ENCODE data around the gene GNAT1.

DNA sequence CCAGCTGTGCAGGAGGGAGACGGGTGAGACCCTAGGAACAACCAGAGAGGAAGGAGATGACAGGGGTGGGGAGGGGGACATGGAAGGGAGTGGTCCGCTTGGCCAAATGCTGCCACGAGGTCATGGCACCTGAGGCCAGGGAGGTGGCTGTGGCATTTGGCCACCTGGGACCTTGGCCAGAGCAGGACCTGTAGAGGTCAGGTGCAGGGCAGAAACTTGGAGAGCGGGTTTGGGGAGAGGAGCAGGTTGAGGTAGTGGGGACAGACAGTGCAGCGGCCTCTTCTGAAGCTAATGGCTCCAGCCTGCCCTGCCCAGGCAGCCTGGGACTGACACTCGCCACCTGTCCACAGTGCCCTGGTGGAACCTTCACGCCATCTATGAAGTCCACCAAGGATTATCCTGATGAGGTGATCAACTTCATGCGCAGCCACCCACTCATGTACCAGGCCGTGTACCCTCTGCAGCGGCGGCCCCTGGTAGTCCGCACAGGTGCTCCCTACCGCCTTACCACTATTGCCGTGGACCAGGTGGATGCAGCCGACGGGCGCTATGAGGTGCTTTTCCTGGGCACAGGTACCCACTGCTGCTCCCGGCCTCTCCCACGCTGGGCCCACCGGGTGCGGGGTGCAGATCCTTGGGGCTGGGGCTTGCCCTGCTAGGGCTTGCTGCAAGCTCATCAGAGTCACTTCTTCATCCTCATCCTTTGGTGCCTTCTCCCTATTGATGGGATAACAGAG, 7.0 kb upstream of the GNAT1 start:
- TF ChIP-seq, protein P1, sequence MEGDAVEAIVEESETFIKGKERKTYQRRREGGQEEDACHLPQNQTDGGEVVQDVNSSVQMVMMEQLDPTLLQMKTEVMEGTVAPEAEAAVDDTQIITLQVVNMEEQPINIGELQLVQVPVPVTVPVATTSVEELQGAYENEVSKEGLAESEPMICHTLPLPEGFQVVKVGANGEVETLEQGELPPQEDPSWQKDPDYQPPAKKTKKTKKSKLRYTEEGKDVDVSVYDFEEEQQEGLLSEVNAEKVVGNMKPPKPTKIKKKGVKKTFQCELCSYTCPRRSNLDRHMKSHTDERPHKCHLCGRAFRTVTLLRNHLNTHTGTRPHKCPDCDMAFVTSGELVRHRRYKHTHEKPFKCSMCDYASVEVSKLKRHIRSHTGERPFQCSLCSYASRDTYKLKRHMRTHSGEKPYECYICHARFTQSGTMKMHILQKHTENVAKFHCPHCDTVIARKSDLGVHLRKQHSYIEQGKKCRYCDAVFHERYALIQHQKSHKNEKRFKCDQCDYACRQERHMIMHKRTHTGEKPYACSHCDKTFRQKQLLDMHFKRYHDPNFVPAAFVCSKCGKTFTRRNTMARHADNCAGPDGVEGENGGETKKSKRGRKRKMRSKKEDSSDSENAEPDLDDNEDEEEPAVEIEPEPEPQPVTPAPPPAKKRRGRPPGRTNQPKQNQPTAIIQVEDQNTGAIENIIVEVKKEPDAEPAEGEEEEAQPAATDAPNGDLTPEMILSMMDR (IDR thresholded peaks at IDR 0.05) = no peak
- TF ChIP-seq POLR2A (IDR thresholded peaks at IDR 0.05) (no peak), EP300 (IDR thresholded peaks at IDR 0.05) (no peak)

Data from ovary (tissue), 3 donors.